BLaER1 treated with 17β-estradiol and CSF1 and Interleukin-3, amounts not matched to agents 10 nM and 100 nM (cell line): ENCODE measurements around the gene DNAJC30.
"Not testable (repeated sequence)": the region's sequence is repeated elsewhere in the genome, so short reads cannot be mapped to it uniquely, and the experiment has no call there.

ENCODE experiments used
- H3K27ac ChIP-seq, 11 experiments: shearing (Covaris generic); formaldehyde crosslinking; 2 replicates each; pipeline ENCODE4 v1.8.1; 2022
- H3K27me3 ChIP-seq, 11 experiments: shearing (Covaris generic); formaldehyde crosslinking; 2 replicates each; pipeline ENCODE4 v1.8.1; 2022
- H3K36me3 ChIP-seq, 11 experiments: shearing (Covaris generic); formaldehyde crosslinking; 2 replicates each; pipeline ENCODE4 v1.8.1; 2022
- H3K4me1 ChIP-seq, 10 experiments: shearing (Covaris generic); formaldehyde crosslinking; 2 replicates each; pipeline ENCODE4 v1.8.1; 2022
- H3K4me2 ChIP-seq, 11 experiments: shearing (Covaris generic); formaldehyde crosslinking; 2 replicates each; pipeline ENCODE4 v1.8.1; 2022
- H3K4me3 ChIP-seq, 10 experiments: shearing (Covaris generic); formaldehyde crosslinking; 2 replicates each; pipeline ENCODE4 v1.8.1; 2022
- H3K9ac ChIP-seq, 11 experiments: shearing (Covaris generic); formaldehyde crosslinking; 2 replicates each; pipeline ENCODE4 v1.8.1; 2022
- H3K9me3 ChIP-seq, 11 experiments: shearing (Covaris generic); formaldehyde crosslinking; replicated peaks in 1 of 11; 2 replicates each; pipeline ENCODE4 v1.8.1; 2022
- H4K20me1 ChIP-seq, 11 experiments: shearing (Covaris generic); formaldehyde crosslinking; 2 replicates each; pipeline ENCODE4 v1.8.1; 2022
- Cebpa-rat ChIP-seq, 11 experiments: shearing (Covaris generic); IDR thresholded peaks; 2 replicates each; pipeline ENCODE4 v1.8.1; 2022

DNAJC30 gene

GRCh38 chr7:73683788-73684693, 788 bp upstream of the DNAJC30 start:
- Histone ChIP-seq H3K4me2 (peak overlapping the region; percentile 78 to 99 (median 96)), H3K4me3 (peak overlapping the region; percentile 78 to 99 (median 92)), H3K27me3 (no peaks in the 10 kb centered on the region), H3K4me1 (peaks cover 29 to 57% (median 43%) of the 10 kb centered on the region in 10 experiments), H3K27ac (peak overlapping the region; percentile 74 to 93 (median 87)), H3K9me3 (no peaks in the 10 kb centered on the region), H3K9ac (peak overlapping the region; percentile 85 to 96 (median 92)), H3K36me3 (peaks cover 29 to 64% (median 44%) of the 10 kb centered on the region in 11 experiments), H4K20me1 (peaks cover 0 to 83% (median 64%) of the 10 kb centered on the region in 11 experiments; a peak in 18 of 22 replicates)
- no peak for TF ChIP-seq Cebpa-rat (IDR thresholded peaks at IDR 0.05)

- TF ChIP-seq Cebpa-rat (IDR thresholded peaks at IDR 0.05) = no peak
- Histone ChIP-seq H4K20me1 (peaks cover 0 to 83% (median 67%) of the 10 kb centered on the region in 11 experiments; a peak in 18 of 22 replicates), H3K9me3 (no peaks in the 10 kb centered on the region), H3K4me1 (peaks cover 29 to 47% (median 41%) of the 10 kb centered on the region in 10 experiments), H3K36me3 (peaks cover 24 to 64% (median 43%) of the 10 kb centered on the region in 11 experiments), H3K27ac (peak overlapping the region; percentile 79 to 93 (median 87)), H3K4me3 (peak overlapping the region; percentile 78 to 99 (median 92)), H3K9ac (peak overlapping the region; percentile 85 to 96 (median 92)), H3K27me3 (no peaks in the 10 kb centered on the region), H3K4me2 (peak overlapping the region; percentile 84 to 99 (median 98))
Observed at GRCh38 chr7:73682745-73683055, 553 bp downstream of the DNAJC30 start.

GRCh38 chr7:73681031-73681430, 2.2 kb downstream of the DNAJC30 start:
- no peak overlapping the region; a peak in 2 of 20 replicates for H3K4me3 ChIP-seq
- H3K4me2 ChIP-seq = peak overlapping the region; percentile 84 to 99 (median 98)
- H3K36me3 ChIP-seq = peaks cover 7 to 49% (median 27%) of the 10 kb centered on the region in 11 experiments; a peak in 19 of 22 replicates
- H3K9me3 ChIP-seq = no peaks in the 10 kb centered on the region
- H4K20me1 ChIP-seq = peaks cover 0 to 71% (median 52%) of the 10 kb centered on the region in 11 experiments; a peak in 18 of 22 replicates
- peaks cover 29 to 47% (median 41%) of the 10 kb centered on the region in 10 experiments for H3K4me1 ChIP-seq
- H3K27ac ChIP-seq = no peak overlapping the region
- H3K9ac ChIP-seq = peak overlapping the region in 7 of 11 experiments; percentile 92 to 96 (median 94); a peak in 11 of 22 replicates
- no peak for TF ChIP-seq Cebpa-rat (IDR thresholded peaks at IDR 0.05)
- no peaks in the 10 kb centered on the region for H3K27me3 ChIP-seq

- Histone ChIP-seq H3K9ac (peak overlapping the region in 4 of 11 experiments; percentile 6 to 96 (median 70); a peak in 2 of 22 replicates), H3K4me1 (peaks cover 29 to 47% (median 41%) of the 10 kb centered on the region in 10 experiments), H3K27ac (no peak overlapping the region), H3K27me3 (no peaks in the 10 kb centered on the region), H3K4me3 (no peak overlapping the region), H3K4me2 (peak overlapping the region; percentile 84 to 99 (median 98); a peak in 17 of 22 replicates), H3K36me3 (peaks cover 7 to 45% (median 23%) of the 10 kb centered on the region in 11 experiments; a peak in 18 of 22 replicates), H3K9me3 (no peaks in the 10 kb centered on the region), H4K20me1 (peaks cover 0 to 71% (median 50%) of the 10 kb centered on the region in 11 experiments; a peak in 18 of 22 replicates)
- no peak for TF ChIP-seq Cebpa-rat (IDR thresholded peaks at IDR 0.05)
Observed at GRCh38 chr7:73680501-73680900, 2.8 kb downstream of the DNAJC30 start.

GRCh38 chr7:73679709-73680108, 3.5 kb downstream of the DNAJC30 start:
- Histone ChIP-seq H3K4me3 (no peak overlapping the region), H3K9ac (peak overlapping the region in 5 of 11 experiments; percentile 0 to 49 (median 15); a peak in 5 of 22 replicates), H3K4me1 (peaks cover 29 to 39% (median 33%) of the 10 kb centered on the region in 10 experiments), H4K20me1 (peaks cover 0 to 69% (median 47%) of the 10 kb centered on the region in 11 experiments; a peak in 18 of 22 replicates), H3K9me3 (no peaks in the 10 kb centered on the region), H3K36me3 (peaks cover 7 to 39% (median 23%) of the 10 kb centered on the region in 11 experiments; a peak in 18 of 22 replicates), H3K27me3 (no peaks in the 10 kb centered on the region), H3K27ac (0 out of 22 replicates have a peak overlapping the region, but pooled peaks of 1 of the 11 experiments have one; percentile 21), H3K4me2 (no peak overlapping the region)
- no peak for TF ChIP-seq Cebpa-rat (IDR thresholded peaks at IDR 0.05)

- Histone ChIP-seq H3K4me2 (no peak overlapping the region), H3K9ac (no peak overlapping the region), H3K27ac (no peak overlapping the region), H3K4me1 (peaks cover 21 to 31% (median 27%) of the 10 kb centered on the region in 10 experiments), H3K27me3 (no peaks in the 10 kb centered on the region), H4K20me1 (peaks cover 0 to 65% (median 45%) of the 10 kb centered on the region in 11 experiments; a peak in 18 of 22 replicates), H3K36me3 (peaks cover 7 to 39% (median 23%) of the 10 kb centered on the region in 11 experiments; a peak in 18 of 22 replicates), H3K9me3 (no peaks in the 10 kb centered on the region), H3K4me3 (no peak overlapping the region)
- no peak for TF ChIP-seq Cebpa-rat (IDR thresholded peaks at IDR 0.05)
Observed at GRCh38 chr7:73678862-73679261, 4.4 kb downstream of the DNAJC30 start.

GRCh38 chr7:73676062-73676461, 7.2 kb downstream of the DNAJC30 start:
- H3K9ac ChIP-seq, H3K27me3 ChIP-seq, H3K27ac ChIP-seq, H3K9me3 ChIP-seq, H3K4me3 ChIP-seq, H3K4me2 ChIP-seq: not testable (repeated sequence)
- H3K4me1 ChIP-seq = peaks cover 6 to 15% (median 10%) of the 10 kb centered on the region in 10 experiments
- peaks cover 0 to 65% (median 40%) of the 10 kb centered on the region in 11 experiments; a peak in 18 of 22 replicates for H4K20me1 ChIP-seq
- H3K36me3 ChIP-seq = peaks cover 7 to 36% (median 23%) of the 10 kb centered on the region in 11 experiments; a peak in 18 of 22 replicates

- TF ChIP-seq Cebpa-rat (IDR thresholded peaks at IDR 0.05) = no peak
- Histone ChIP-seq H3K27me3 (no peaks in the 10 kb centered on the region), H3K9me3 (no peaks in the 10 kb centered on the region), H3K9ac (no peak overlapping the region), H3K4me1 (peaks cover 0 to 7% (median 0%) of the 10 kb centered on the region in 10 experiments; a peak in 2 of 20 replicates), H3K27ac (no peak overlapping the region), H3K4me2 (no peak overlapping the region), H3K4me3 (no peak overlapping the region), H4K20me1 (peaks cover 0 to 52% (median 30%) of the 10 kb centered on the region in 11 experiments; a peak in 18 of 22 replicates), H3K36me3 (peaks cover 7 to 23% (median 18%) of the 10 kb centered on the region in 11 experiments; a peak in 18 of 22 replicates)
Observed at GRCh38 chr7:73674468-73675124, 8.7 kb downstream of the DNAJC30 start.
